HCT116 (cell line): ENCODE data around the gene ADD3. TPM values are rescaled to one million over a fixed set of nuclear protein-coding genes. Genes with fewer than 3 reads are reported as not detected.

ENCODE experiments used
- ATAC-seq: fragments of 200-7000 bp; cut with Tn5 transposase; 2 replicates; pipeline ENCODE4 v1.9.1; 2020; ENCODE audit warnings: mild to moderate bottlenecking, moderate library complexity
- BruUV-seq: library from RNA; stranded (reverse); fragments of 400-500 nt; replicated peaks from 2 replicates; lab custom pipeline; 2021; lab: Mats Ljungman, UMichigan
- CTCF ChIA-PET: fragments of 300-600 bp; sonication (Branson Sonifier 250); formaldehyde crosslinking; loops from one replicate; lab custom pipeline; 2021; ENCODE audit warnings: antibody characterized with exemption; lab: Charles Lee
- POLR2A ChIA-PET: fragments of 300-600, 350-600 bp; sonication (Branson Sonifier 250); formaldehyde crosslinking; loops from one replicate; lab custom pipeline; 2021; ENCODE audit warnings: antibody characterized with exemption; lab: Charles Lee
- RAD21 ChIA-PET, 2 experiments: fragments of 300-600 bp; sonication (Branson Sonifier 250); formaldehyde crosslinking; loops; one replicate each; lab custom pipeline; 2023; ENCODE audit warnings: low total read pairs in 2 of 2; ENCODE audit not compliant: uncharacterized antibody in 2 of 2, unreplicated experiment in 2 of 2, low non-redundant PET in 1 of 2; lab: Charles Lee
- DNase-seq: peaks from one replicate; pipeline ENCODE4 v3.0.0-alpha.2; 2010; ENCODE audit warnings: low read depth, low spot score
- H2AFZ ChIP-seq: fragments of 200-600 bp; shearing (Covaris generic), sonication (generic); 2 replicates; pipeline ENCODE4 v1.6.1; 2017; ENCODE audit warnings: low read depth, mixed run types, mixed read lengths, antibody characterized with exemption, low read length; ENCODE audit not compliant: poor library complexity, severe bottlenecking
- H3K27ac ChIP-seq: 2 replicates; pipeline ENCODE4 v1.5.1; 2012; ENCODE audit warnings: low read depth, low read length
- H3K27me3 ChIP-seq: fragments of 200-600 bp; sonication (generic); 2 replicates; pipeline ENCODE4 v1.6.1; 2016; ENCODE audit warnings: mixed run types, low read length, mixed read lengths; ENCODE audit not compliant: insufficient read depth
- H3K36me3 ChIP-seq, 2 experiments: fragments of 200-500 bp in 1 of 2; fragments of 200-600 bp in 1 of 2; sonication (Bioruptor generic) in 1 of 2; sonication (generic) in 1 of 2; 2 replicates each; pipeline versions ENCODE4 v1.5.1 to v1.6.1; 2014 to 2016; ENCODE audit warnings: low read length in 2 of 2, inconsistent platforms in 1 of 2, mixed read lengths in 1 of 2, mixed run types in 1 of 2; ENCODE audit not compliant: insufficient read depth in 2 of 2, control insufficient read depth in 1 of 2
- H3K4me1 ChIP-seq, 2 experiments: fragments of 200-600 bp in 1 of 2; sonication (generic) in 1 of 2; 2 replicates each; pipeline versions ENCODE4 v1.5.1 to v1.6.1; 2012 to 2017; ENCODE audit warnings: low read length in 2 of 2, inconsistent platforms in 1 of 2, mild to moderate bottlenecking in 1 of 2, mixed read lengths in 1 of 2, mixed run types in 1 of 2, moderate library complexity in 1 of 2; ENCODE audit not compliant: insufficient read depth in 2 of 2, control insufficient read depth in 1 of 2
- H3K4me2 ChIP-seq: fragments of 200-600 bp; sonication (generic); 2 replicates; pipeline ENCODE4 v1.6.1; 2017; ENCODE audit warnings: mixed run types, low read length, mixed read lengths
- H3K4me3 ChIP-seq, 2 experiments: fragments of 200-600 bp in 1 of 2; sonication (generic) in 1 of 2; replicated peaks in 1 of 2; 2 replicates each; pipeline ENCODE4 v1.5.1; 2011 to 2016; ENCODE audit warnings: low read length in 2 of 2, control low read depth in 1 of 2, low read depth in 1 of 2, mild to moderate bottlenecking in 1 of 2, mixed read lengths in 1 of 2, mixed run types in 1 of 2
- H3K79me2 ChIP-seq: fragments of 200-600 bp; sonication (generic); 2 replicates; pipeline ENCODE4 v1.6.1; 2017; ENCODE audit warnings: mild to moderate bottlenecking, mixed run types, low read length, moderate library complexity, mixed read lengths; ENCODE audit not compliant: insufficient read depth
- H3K9ac ChIP-seq: fragments of 200-600 bp; sonication (generic); 2 replicates; pipeline ENCODE4 v1.6.1; 2016; ENCODE audit warnings: low read length, mixed read lengths
- H3K9me2 ChIP-seq: fragments of 200-600 bp; sonication (generic), shearing (Covaris generic); 2 replicates; pipeline ENCODE4 v1.6.1; 2017; ENCODE audit warnings: mixed run types, mild to moderate bottlenecking, moderate library complexity; ENCODE audit not compliant: insufficient read depth
- H3K9me3 ChIP-seq, 2 experiments: fragments of 200-500 bp in 1 of 2; fragments of 200-600 bp in 1 of 2; sonication (Bioruptor generic) in 1 of 2; sonication (generic) in 1 of 2; 2 replicates each; pipeline ENCODE4 v1.6.1; 2014 to 2017; ENCODE audit warnings: low read length in 2 of 2, mixed read lengths in 2 of 2, inconsistent platforms in 1 of 2, low read depth in 1 of 2, mild to moderate bottlenecking in 1 of 2, mixed run types in 1 of 2, moderate library complexity in 1 of 2; ENCODE audit not compliant: control insufficient read depth in 1 of 2, insufficient read depth in 1 of 2
- H4K20me1 ChIP-seq: fragments of 200-600 bp; sonication (generic), shearing (Covaris generic); 2 replicates; pipeline ENCODE4 v1.6.1; 2017; ENCODE audit warnings: mixed run types, mild to moderate bottlenecking, moderate library complexity; ENCODE audit not compliant: insufficient read depth
- ATF3 ChIP-seq: IDR thresholded peaks from 2 replicates; pipeline ENCODE4 v1.6.1; 2012
- CBX3 ChIP-seq: IDR thresholded peaks from 2 replicates; pipeline ENCODE4 v1.6.1; 2012; ENCODE audit warnings: low read depth
- CEBPB ChIP-seq: IDR thresholded peaks from 2 replicates; pipeline ENCODE4 v1.6.1; 2012; ENCODE audit warnings: low read depth
- CTCF ChIP-seq, 3 experiments: fragments of 200-600 bp in 1 of 3; sonication (generic) in 1 of 3; IDR thresholded peaks in 2 of 3; conservative IDR thresholded peaks in 1 of 3; 2 replicates each; pipeline ENCODE4 v1.5.1; 2012 to 2017; ENCODE audit warnings: low read depth in 2 of 3, low read length in 2 of 3, antibody characterized with exemption in 1 of 3, borderline replicate concordance in 1 of 3, control low read depth in 1 of 3, mild to moderate bottlenecking in 1 of 3, mixed read lengths in 1 of 3, mixed run types in 1 of 3, moderate library complexity in 1 of 3; ENCODE audit not compliant: insufficient read depth in 1 of 3
- EGR1 ChIP-seq: IDR thresholded peaks from 2 replicates; pipeline ENCODE4 v1.6.1; 2012; ENCODE audit warnings: low read depth
- EZH2 ChIP-seq: fragments of 200-600 bp; sonication (generic); IDR thresholded peaks from 2 replicates; pipeline ENCODE4 v1.6.1; 2017; ENCODE audit warnings: antibody characterized with exemption, mixed run types
- FOSL1 ChIP-seq: IDR thresholded peaks from 2 replicates; pipeline ENCODE4 v1.6.1; 2012; ENCODE audit warnings: low read depth
- MAX ChIP-seq: IDR thresholded peaks from 2 replicates; pipeline ENCODE4 v1.6.1; 2012
- POLR2A ChIP-seq: IDR thresholded peaks from 2 replicates; pipeline ENCODE4 v1.7.0; 2011; ENCODE audit warnings: borderline replicate concordance; ENCODE audit not compliant: insufficient read depth, insufficient read length; ENCODE audit errors: extremely low read depth
- RAD21 ChIP-seq: IDR thresholded peaks from 2 replicates; pipeline ENCODE4 v1.6.1; 2012; ENCODE audit warnings: low read depth, mild to moderate bottlenecking
- REST ChIP-seq: IDR thresholded peaks from 2 replicates; pipeline ENCODE4 v1.6.1; 2012; ENCODE audit warnings: low read depth
- SIN3A ChIP-seq: IDR thresholded peaks from 2 replicates; pipeline ENCODE4 v1.6.1; 2012; ENCODE audit warnings: low read depth
- SP1 ChIP-seq: IDR thresholded peaks from 2 replicates; pipeline ENCODE4 v1.6.1; 2012; ENCODE audit warnings: low read depth
- SRF ChIP-seq: IDR thresholded peaks from 2 replicates; pipeline ENCODE4 v1.6.1; 2012; ENCODE audit warnings: low read depth
- TCF7L2 ChIP-seq: IDR thresholded peaks from 2 replicates; pipeline ENCODE4 v1.7.0; 2011; ENCODE audit warnings: borderline replicate concordance, inconsistent platforms; ENCODE audit not compliant: insufficient read depth, insufficient read length; ENCODE audit errors: extremely low read depth
- YY1 ChIP-seq: IDR thresholded peaks from 2 replicates; pipeline ENCODE4 v1.6.1; 2011; ENCODE audit warnings: low read length, low read depth, moderate library complexity, mild to moderate bottlenecking; ENCODE audit not compliant: insufficient replicate concordance; ENCODE audit errors: extremely low read depth
- ZBTB33 ChIP-seq: IDR thresholded peaks from 2 replicates; pipeline ENCODE4 v1.6.1; 2011; ENCODE audit warnings: mild to moderate bottlenecking, low read length, moderate library complexity; ENCODE audit not compliant: insufficient replicate concordance; ENCODE audit errors: extremely low read depth
- ZFX ChIP-seq: fragments of 450-650 bp; IDR thresholded peaks from 2 replicates; pipeline ENCODE4 v1.6.1; 2017
- ZNF274 ChIP-seq: fragments of 200-500 bp; sonication (Bioruptor generic); IDR thresholded peaks from 2 replicates; pipeline ENCODE4 v1.6.1; 2014; ENCODE audit warnings: mild to moderate bottlenecking, low read depth, low read length, inconsistent platforms
- intact Hi-C: fragments of 100-400 bp; cut with micrococcal nuclease; formaldehyde crosslinking; loops from 2 replicates; pipeline ENCODE4 v1.10.0; 2022
- total RNA-seq: library from RNA; stranded (reverse); gene quantifications from one replicate; pipeline ENCODE4 v1.2.1, GENCODE V29; 2021; ENCODE audit not compliant: unreplicated experiment

ADD3 gene
- total RNA-seq, 1 experiment from 2014 or later, result 41.1 TPM

- H3K4me2 ChIP-seq, result no peak overlapping the region
- H3K27ac ChIP-seq, result no peak overlapping the region
- H3K79me2 ChIP-seq, result no peaks in the 10 kb centered on the region
- no peaks in the 10 kb centered on the region for H3K9me3 ChIP-seq
- no peak for DNase-seq
- POLR2A ChIA-PET, result no interaction called here
- no peak overlapping the region for H3K9ac ChIP-seq
- RAD21 ChIA-PET, result no interaction called here
- H3K4me3 ChIP-seq, result no peak overlapping the region
- intact Hi-C loops, result no loop called here
- H3K36me3 ChIP-seq, result no peaks in the 10 kb centered on the region
- no TSS peak for BruUV-seq
- no peaks in the 10 kb centered on the region for H3K9me2 ChIP-seq
- CTCF ChIA-PET, result no interaction called here
- TF ChIP-seq REST, result no peak
- no peak for TF ChIP-seq EZH2
- TF ChIP-seq TCF7L2, result no peak
- no peak for TF ChIP-seq MAX
- no peak for TF ChIP-seq POLR2A
- no peak for TF ChIP-seq ZFX
- TF ChIP-seq CTCF (IDR thresholded peaks at IDR 0.05 in 2 of 3, conservative IDR thresholded peaks at IDR 0.05 in 1 of 3; ENCODE audit: borderline replicate concordance in 1 of 3, insufficient read depth in 1 of 3, low read depth in 2 of 3, low read length in 2 of 3), result no peak
- no peak for TF ChIP-seq ZBTB33
- no peak for TF ChIP-seq RAD21
- TF ChIP-seq FOSL1, result no peak
- TF ChIP-seq EGR1, result no peak
- TF ChIP-seq SIN3A, result no peak
- no peak for TF ChIP-seq CEBPB
- TF ChIP-seq YY1, result no peak
- TF ChIP-seq SRF, result no peak
- TF ChIP-seq SP1, result no peak
- TF ChIP-seq ATF3, result no peak
- no peak for TF ChIP-seq CBX3
- TF ChIP-seq ZNF274, result no peak
- peaks cover 6 to 13% of the 10 kb centered on the region in 2 experiments; a peak in 3 of 4 replicates for H3K4me1 ChIP-seq
- no peaks in the 10 kb centered on the region for H4K20me1 ChIP-seq
- H2AFZ ChIP-seq, result no peak overlapping the region
- H3K27me3 ChIP-seq, result no peaks in the 10 kb centered on the region
- ATAC-seq, result no peak
Observed at GRCh38 chr10:110003524-110003885, 4.3 kb upstream of the ADD3 start.
